K562 (cell line): ENCODE data around the gene MPG. TPM values are rescaled to one million over a fixed set of nuclear protein-coding genes. Genes with fewer than 3 reads are reported as not detected.

Source experiments
- ATAC-seq: fragments of 200-7000 bp; cut with Tn5 transposase; 3 replicates; pipeline ENCODE4 v1.9.1; 2020; ENCODE audit warnings: moderate library complexity
- BruUV-seq: library from RNA; stranded (reverse); fragments of 400-500 nt; replicated peaks from 2 replicates; lab custom pipeline; 2021; lab: Mats Ljungman, UMichigan
- CTCF ChIA-PET: fragments of 300-600 bp; formaldehyde crosslinking; extraction: SDS; loops from one replicate; lab custom pipeline; 2021; ENCODE audit warnings: low intra/inter-chr PET ratio; lab: Yijun Ruan, JAX
- POLR2A ChIA-PET: fragments of 300-600, 350-650 bp; sonication (Branson Sonifier 250); formaldehyde crosslinking; extraction: SDS; loops from one replicate; lab custom pipeline; 2021; ENCODE audit warnings: antibody characterized with exemption, inconsistent platforms; lab: Yijun Ruan, JAX
- DNase-seq, 4 experiments: peaks; one replicate each; pipeline versions ENCODE4 v3.0.0 to v3.0.0-alpha.2; 2011 to 2018; ENCODE audit warnings: low spot score in 3 of 4, mixed read lengths in 3 of 4; ENCODE audit errors: extremely low read depth in 1 of 4
- FAIRE-seq: peaks from 2 replicates; lab custom pipeline; 2011; peaks lifted over from hg19 to GRCh38; lab: Jason Lieb, UNC
- H2AFZ ChIP-seq: 2 replicates; pipeline ENCODE4 v1.6.0; 2011; ENCODE audit warnings: low read depth, low read length, control low read depth, inconsistent platforms
- H3K27ac ChIP-seq: fragments of 200-600 bp; 3 replicates; pipeline ENCODE4 v1.8.0; 2011; ENCODE audit warnings: low read depth, mild to moderate bottlenecking, control low read depth, inconsistent platforms, low read length, moderate library complexity, mixed read lengths; ENCODE audit errors: extremely low read depth
- H3K27me3 ChIP-seq, 2 experiments: fragments of 300-600 bp in 1 of 2; 2 replicates in 1 of 2; 3 replicates in 1 of 2; pipeline versions ENCODE4 v1.6.0 to v1.8.0; 2011; ENCODE audit warnings: inconsistent platforms in 2 of 2, low read length in 2 of 2, mild to moderate bottlenecking in 1 of 2, mixed read lengths in 1 of 2, moderate library complexity in 1 of 2; ENCODE audit not compliant: control insufficient read depth in 2 of 2, insufficient read depth in 2 of 2
- H3K36me3 ChIP-seq: fragments of 300-600 bp; 3 replicates; pipeline ENCODE4 v1.8.0; 2011; ENCODE audit warnings: mild to moderate bottlenecking, low read length, inconsistent platforms; ENCODE audit not compliant: control insufficient read depth, insufficient read depth
- H3K4me1 ChIP-seq, 2 experiments: fragments of 200-600 bp in 1 of 2; replicated peaks in 1 of 2; 2 replicates in 1 of 2; 3 replicates in 1 of 2; pipeline versions ENCODE4 v1.5.1 to v1.8.0; 2011; ENCODE audit warnings: inconsistent platforms in 2 of 2, low read length in 2 of 2, mild to moderate bottlenecking in 1 of 2, mixed read lengths in 1 of 2, moderate library complexity in 1 of 2; ENCODE audit not compliant: control insufficient read depth in 2 of 2, insufficient read depth in 2 of 2
- H3K4me2 ChIP-seq: 2 replicates; pipeline ENCODE4 v1.6.1; 2011; ENCODE audit warnings: low read length, control low read depth, inconsistent platforms, mixed read lengths; ENCODE audit not compliant: insufficient read depth
- H3K4me3 ChIP-seq: fragments of 200-600 bp; sonication (generic), shearing (Covaris generic); 2 replicates; pipeline ENCODE4 v1.5.1; 2016; ENCODE audit warnings: control low read depth, inconsistent platforms
- H3K79me2 ChIP-seq: fragments of 200-600 bp; 3 replicates; pipeline ENCODE4 v1.8.0; 2011; ENCODE audit warnings: low read length, inconsistent platforms; ENCODE audit not compliant: control insufficient read depth, insufficient read depth
- H3K9ac ChIP-seq, 2 experiments: 2 replicates each; pipeline versions ENCODE4 v1.6.0 to v1.6.1; 2011; ENCODE audit warnings: low read depth in 2 of 2, low read length in 2 of 2, control low read depth in 1 of 2, inconsistent platforms in 1 of 2, mild to moderate bottlenecking in 1 of 2, mixed read lengths in 1 of 2; ENCODE audit not compliant: insufficient read depth in 1 of 2
- H3K9me1 ChIP-seq: one replicate; pipeline ENCODE4 v1.6.0; 2011; ENCODE audit warnings: inconsistent platforms, mild to moderate bottlenecking, low read length, moderate library complexity; ENCODE audit not compliant: control insufficient read depth, insufficient read depth
- H3K9me3 ChIP-seq: replicated peaks from 2 replicates; pipeline ENCODE4 v1.5.1; 2011; ENCODE audit warnings: low read depth, low read length, inconsistent platforms; ENCODE audit not compliant: control insufficient read depth, insufficient read depth
- H4K20me1 ChIP-seq: replicated peaks from 2 replicates; pipeline ENCODE4 v1.6.1; 2011; ENCODE audit warnings: low read length, inconsistent platforms, mixed read lengths; ENCODE audit not compliant: control insufficient read depth, insufficient read depth
- AFF4 ChIP-seq: sonication (generic); formaldehyde crosslinking; IDR thresholded peaks from 2 replicates; pipeline ENCODE4 v1.8.0; 2023; ENCODE audit warnings: mild to moderate bottlenecking, missing genetic modification reagents
- BMI1 ChIP-seq: fragments of 150-350 bp; IDR thresholded peaks from 2 replicates; pipeline ENCODE4 v1.6.1; 2014; ENCODE audit warnings: low read length
- ESRRB ChIP-seq: fragments of 250-450 bp; sonication (Bioruptor Pico); IDR thresholded peaks from 2 replicates; pipeline ENCODE4 v1.5.0; 2020; ENCODE audit warnings: mild to moderate bottlenecking, moderate library complexity, borderline replicate concordance
- ETV6 ChIP-seq, 3 experiments: fragments of 150-350 bp in 1 of 3; sonication (generic) in 1 of 3; formaldehyde crosslinking in 1 of 3; IDR thresholded peaks; 2 replicates each; pipeline versions ENCODE4 v1.6.1 to v1.8.0; 2014 to 2022; ENCODE audit warnings: borderline replicate concordance in 2 of 3, low read depth in 2 of 3, antibody characterized with exemption in 1 of 3, low read length in 1 of 3, mild to moderate bottlenecking in 1 of 3, missing genetic modification reagents in 1 of 3
- HCFC1 ChIP-seq: IDR thresholded peaks from 2 replicates; pipeline ENCODE4 v1.6.1; 2012; ENCODE audit warnings: low read depth, low read length, improper control_type of control experiment
- HDAC3 ChIP-seq: fragments of 450-650 bp; IDR thresholded peaks from 2 replicates; pipeline ENCODE4 v1.6.1; 2018; ENCODE audit warnings: borderline replicate concordance, mild to moderate bottlenecking, moderate library complexity; ENCODE audit not compliant: partially characterized antibody
- HMG20A ChIP-seq: fragments of 450-650 bp; formaldehyde crosslinking; conservative IDR thresholded peaks from 2 replicates; pipeline ENCODE4 v1.4.0; 2020; ENCODE audit warnings: mild to moderate bottlenecking, mixed read lengths
- HNRNPLL ChIP-seq: fragments of 200-400 bp; formaldehyde crosslinking; IDR thresholded peaks from 2 replicates; pipeline ENCODE4 v1.6.1; 2017; ENCODE audit warnings: low read length, low read depth, mild to moderate bottlenecking; ENCODE audit not compliant: poor library complexity, severe bottlenecking
- KDM1A ChIP-seq, 2 experiments: fragments of 450-650 bp; IDR thresholded peaks; 2 replicates each; pipeline ENCODE4 v1.6.1; 2016; ENCODE audit warnings: mild to moderate bottlenecking in 2 of 2
- STAT5A ChIP-seq: IDR thresholded peaks from 2 replicates; pipeline ENCODE4 v1.6.1; 2012; ENCODE audit warnings: low read length, inconsistent platforms, borderline replicate concordance
- TCF7L2 ChIP-seq: fragments of 150-350 bp; IDR thresholded peaks from 2 replicates; pipeline ENCODE4 v1.6.1; 2016; ENCODE audit warnings: low read depth, mild to moderate bottlenecking, low read length, moderate library complexity
- ZBTB26 ChIP-seq: fragments of 450-650 bp; formaldehyde crosslinking; IDR thresholded peaks from 2 replicates; pipeline ENCODE4 v1.4.0; 2022; ENCODE audit warnings: missing genetic modification characterization
- ZNF511 ChIP-seq: sonication (generic); formaldehyde crosslinking; IDR thresholded peaks from 2 replicates; pipeline ENCODE4 v1.8.0; 2022; ENCODE audit warnings: mild to moderate bottlenecking, missing genetic modification reagents
- ZNF639 ChIP-seq, 2 experiments: fragments of 200-800 bp in 1 of 2; sonication (Bioruptor generic) in 1 of 2; sonication (generic) in 1 of 2; formaldehyde crosslinking in 1 of 2; IDR thresholded peaks in 1 of 2; conservative IDR thresholded peaks in 1 of 2; 2 replicates each; pipeline versions ENCODE4 v1.5.0 to v1.6.1; 2016 to 2020; ENCODE audit warnings: missing compliant biosample characterization in 1 of 2, missing genetic modification characterization in 1 of 2, missing genetic modification reagents in 1 of 2
- ZNF778 ChIP-seq: fragments of 450-650 bp; formaldehyde crosslinking; IDR thresholded peaks from 2 replicates; pipeline ENCODE4 v1.4.0; 2020; ENCODE audit warnings: mild to moderate bottlenecking, moderate library complexity
- WGBS: fragments of 100-300 bp; shearing (Covaris generic); methylation state at CpG from one replicate; pipeline ENCODE4 v1.1.6; 2016; ENCODE audit warnings: low coverage, mixed read lengths; ENCODE audit not compliant: insufficient coverage; ENCODE audit errors: missing lambda C conversion rate; 5-methylcytosine and 5-hydroxymethylcytosine counted together
- in situ Hi-C: fragments of 300-500 bp; cut with MboI; formaldehyde crosslinking; loops from 4 replicates; pipeline ENCODE4 v1.15.0; 2018; ENCODE audit warnings: inconsistent platforms, mixed read lengths
- intact Hi-C: fragments of 100-400 bp; cut with micrococcal nuclease; formaldehyde crosslinking; loops from 2 replicates; pipeline ENCODE4 v1.14.2; 2022
- polyA plus RNA-seq, 8 experiments: library from polyadenylated mRNA; depleted of rRNA in 4 of 8; stranded (reverse) in 5 of 8; unstranded in 3 of 8; fragments of >200 nt; fragmentation: Nextera tagmentation in 2 of 8; fragmentation: Illumina TruSeq in 1 of 8; extraction: Ambion mirVana in 2 of 8; extraction: Trizol in 1 of 8; gene quantifications; 2 replicates each; pipeline versions ENCODE4 v1.2.1 to v1.2.3, GENCODE V29; 2011 to 2014; ENCODE audit warnings: inconsistent platforms in 1 of 8, missing spikeins in 1 of 8
- total RNA-seq, 7 experiments: library from RNA; depleted of rRNA in 6 of 7; stranded (reverse); fragments of >200 nt in 6 of 7; fragmentation: Illumina TruSeq in 2 of 7; extraction: Trizol in 2 of 7; gene quantifications; 2 replicates each; pipeline versions ENCODE4 v1.2.1 to v1.2.3, GENCODE V29; 2011 to 2021; ENCODE audit warnings: low replicate concordance in 1 of 7

The MPG gene
- total and polyA plus RNA-seq, 9 of the 15 experiments (the other 6 are each of a cell fraction or from before 2014, with no cell fraction given): 0.42 to 226 (median 36.2) TPM

GRCh38 chr16:44655-45054, 33.4 kb upstream of the MPG start:
- FAIRE-seq (no peak), DNase-seq (no peak), ATAC-seq (no peak)
- H3K27ac ChIP-seq: no peak overlapping the region
- H3K4me2 ChIP-seq: no peak overlapping the region
- peaks cover 32% of the 10 kb centered on the region for H3K79me2 ChIP-seq
- H3K4me1 ChIP-seq: peaks cover 18% of the 10 kb centered on the region in 2 experiments; a peak in 4 of 5 replicates
- intact Hi-C loops: no loop called here
- no peaks in the 10 kb centered on the region for H3K27me3 ChIP-seq
- BruUV-seq: no TSS peak
- H3K9me3 ChIP-seq: no peaks in the 10 kb centered on the region
- peaks cover 84% of the 10 kb centered on the region for H3K36me3 ChIP-seq
- H3K9me1 ChIP-seq: peaks cover 3% of the 10 kb centered on the region
- 91% methylated on average over 8 of the region's 8 CpGs for WGBS
- no peak overlapping the region for H3K9ac ChIP-seq
- in situ Hi-C loops: no loop called here
- H4K20me1 ChIP-seq: peaks cover 21% of the 10 kb centered on the region
- H3K4me3 ChIP-seq: no peak overlapping the region
- no peak overlapping the region for H2AFZ ChIP-seq
- ChIA-PET POLR2A (no interaction called here), CTCF (no interaction called here)
- no peak for TF ChIP-seq ESRRB (CRISPR knock-in tag)
- no peak for TF ChIP-seq ZBTB26 (CRISPR knock-in tag)
- TF ChIP-seq HMG20A (CRISPR knock-in tag): no peak
- no peak for TF ChIP-seq ZNF511
- no peak for TF ChIP-seq ZNF639 (CRISPR knock-in tag; conservative IDR thresholded peaks at IDR 0.05 in 1 of 2, IDR thresholded peaks at IDR 0.05 in 1 of 2)
- TF ChIP-seq HCFC1: no peak
- TF ChIP-seq TCF7L2: no peak
- no peak for TF ChIP-seq BMI1
- no peak for TF ChIP-seq ETV6 (IDR thresholded peaks at IDR 0.05; ENCODE audit: borderline replicate concordance in 1 of 2, low read depth in 2 of 2, low read length in 1 of 2)
- no peak for TF ChIP-seq ETV6 (CRISPR knock-in tag; IDR thresholded peaks at IDR 0.05; ENCODE audit: borderline replicate concordance)
- TF ChIP-seq HDAC3: no peak
- no peak for TF ChIP-seq AFF4 (CRISPR knock-in tag)
- no peak for TF ChIP-seq KDM1A (IDR thresholded peaks at IDR 0.05)
- TF ChIP-seq STAT5A: no peak
- no peak for TF ChIP-seq ZNF778 (CRISPR knock-in tag)
- no peak for TF ChIP-seq HNRNPLL
